GM23338 (cell line): ENCODE results near the gene CCDC92. TPM values are rescaled to one million over a fixed set of nuclear protein-coding genes. Genes with fewer than 3 reads are reported as not detected.

Experiments
- ATAC-seq: fragments of 200-7000 bp; cut with Tn5 transposase; 3 replicates; pipeline ENCODE4 v1.9.1; 2020
- DNase-seq: peaks from one replicate; pipeline ENCODE4 v3.0.0-alpha.2; 2015; ENCODE audit warnings: low spot score
- H2AFZ ChIP-seq: fragments of 200-600 bp; sonication (generic); 2 replicates; pipeline ENCODE4 v1.8.0; 2016; ENCODE audit warnings: antibody characterized with exemption, mild to moderate bottlenecking, moderate library complexity
- H3F3A ChIP-seq: fragments of 200-600 bp; sonication (generic); replicated peaks from 2 replicates; pipeline ENCODE4 v1.8.0; 2017; ENCODE audit warnings: antibody characterized with exemption, mixed run types, low read depth
- H3K27ac ChIP-seq: fragments of 200-600 bp; sonication (generic); 2 replicates; pipeline ENCODE4 v1.6.1; 2016; ENCODE audit warnings: low read depth
- H3K27me3 ChIP-seq: fragments of 200-600 bp; sonication (generic); 2 replicates; pipeline ENCODE4 v1.8.0; 2016; ENCODE audit warnings: mild to moderate bottlenecking, mixed run types, moderate library complexity; ENCODE audit not compliant: insufficient read depth
- H3K36me3 ChIP-seq: fragments of 200-600 bp; sonication (generic); 2 replicates; pipeline ENCODE4 v1.8.0; 2016; ENCODE audit warnings: mild to moderate bottlenecking; ENCODE audit not compliant: insufficient read depth
- H3K4me1 ChIP-seq: fragments of 200-600 bp; sonication (generic); 2 replicates; pipeline ENCODE4 v1.8.0; 2016; ENCODE audit warnings: mild to moderate bottlenecking, moderate library complexity; ENCODE audit not compliant: insufficient read depth
- H3K4me2 ChIP-seq: fragments of 200-600 bp; sonication (generic); 2 replicates; pipeline ENCODE4 v1.7.1; 2017; ENCODE audit warnings: mixed run types
- H3K4me3 ChIP-seq: fragments of 200-600 bp; sonication (generic); 2 replicates; pipeline ENCODE4 v1.6.1; 2016; ENCODE audit warnings: mixed run types
- H3K79me2 ChIP-seq: fragments of 200-600 bp; sonication (generic); replicated peaks from 2 replicates; pipeline ENCODE4 v1.8.0; 2017; ENCODE audit warnings: mild to moderate bottlenecking; ENCODE audit not compliant: insufficient read depth
- H3K9me2 ChIP-seq: fragments of 200-600 bp; sonication (generic); 2 replicates; pipeline ENCODE4 v1.8.0; 2017; ENCODE audit not compliant: insufficient read depth
- H4K20me1 ChIP-seq: fragments of 200-600 bp; sonication (generic); replicated peaks from 2 replicates; pipeline ENCODE4 v1.8.0; 2017; ENCODE audit warnings: mild to moderate bottlenecking; ENCODE audit not compliant: insufficient read depth
- H3K27ac Mint-ChIP-seq: 2 replicates; pipeline ENCODE4 v1.8.0; 2020; ENCODE audit warnings: inconsistent platforms, mild to moderate bottlenecking, moderate library complexity, mixed read lengths
- H3K27me3 Mint-ChIP-seq: 3 replicates; pipeline ENCODE4 v1.8.0; 2022; ENCODE audit warnings: low read depth, mild to moderate bottlenecking, moderate library complexity, mixed read lengths, inconsistent platforms; ENCODE audit not compliant: insufficient read depth, poor library complexity
- H3K36me3 Mint-ChIP-seq: 3 replicates; pipeline ENCODE4 v1.8.0; 2021; ENCODE audit warnings: low read depth, mild to moderate bottlenecking, inconsistent platforms, moderate library complexity, mixed read lengths
- H3K4me1 Mint-ChIP-seq: 3 replicates; pipeline ENCODE4 v1.8.0; 2020; ENCODE audit warnings: mild to moderate bottlenecking, inconsistent platforms, mixed read lengths
- H3K4me3 Mint-ChIP-seq: 3 replicates; pipeline ENCODE4 v1.8.0; 2021; ENCODE audit warnings: moderate library complexity, mild to moderate bottlenecking, inconsistent platforms, mixed read lengths
- H3K9me3 Mint-ChIP-seq: 3 replicates; pipeline ENCODE4 v1.8.0; 2020; ENCODE audit warnings: moderate library complexity, mild to moderate bottlenecking, inconsistent platforms, mixed read lengths
- CREB1 ChIP-seq: fragments of 250-450 bp; sonication (Bioruptor Pico); IDR thresholded peaks from 2 replicates; pipeline ENCODE4 v1.5.0; 2020; ENCODE audit warnings: low read depth, mild to moderate bottlenecking, moderate library complexity
- CTCF ChIP-seq, 2 experiments: fragments of 200-600 bp in 1 of 2; sonication (generic) in 1 of 2; conservative IDR thresholded peaks; 2 replicates each; pipeline versions ENCODE4 v1.5.1 to v1.6.1; 2016 to 2017; ENCODE audit warnings: antibody characterized with exemption in 2 of 2, low read depth in 2 of 2, mild to moderate bottlenecking in 2 of 2, moderate library complexity in 1 of 2
- ETS1 ChIP-seq: IDR thresholded peaks from 2 replicates; pipeline ENCODE4 v1.6.1; 2016; ENCODE audit warnings: antibody characterized with exemption
- EZH2 ChIP-seq: fragments of 200-600 bp; sonication (generic); IDR thresholded peaks from one replicate; pipeline ENCODE4 v1.8.0; 2017; ENCODE audit warnings: antibody characterized with exemption, mild to moderate bottlenecking, low read depth; ENCODE audit not compliant: unreplicated experiment
- EZH2phosphoT487 ChIP-seq: fragments of 200-600 bp; sonication (generic); IDR thresholded peaks from one replicate; pipeline ENCODE4 v1.8.1; 2018; ENCODE audit warnings: antibody characterized with exemption; ENCODE audit not compliant: unreplicated experiment
- JUNB ChIP-seq: IDR thresholded peaks from one replicate; pipeline ENCODE4 v1.6.1; 2016; ENCODE audit warnings: antibody characterized with exemption; ENCODE audit not compliant: unreplicated experiment
- NANOG ChIP-seq: IDR thresholded peaks from 2 replicates; pipeline ENCODE4 v1.6.1; 2016; ENCODE audit warnings: antibody characterized with exemption, borderline replicate concordance
- POLR2AphosphoS5 ChIP-seq: IDR thresholded peaks from 2 replicates; pipeline ENCODE4 v1.6.1; 2016; ENCODE audit warnings: antibody characterized with exemption, low read depth
- REST ChIP-seq: IDR thresholded peaks from one replicate; pipeline ENCODE4 v1.6.1; 2018; ENCODE audit warnings: antibody characterized with exemption; ENCODE audit not compliant: unreplicated experiment
- STAT1 ChIP-seq: IDR thresholded peaks from one replicate; pipeline ENCODE4 v1.6.1; 2016; ENCODE audit warnings: antibody characterized with exemption; ENCODE audit not compliant: unreplicated experiment
- ZNF114 ChIP-seq: fragments of 250-450 bp; sonication (Bioruptor Pico); IDR thresholded peaks from 2 replicates; pipeline ENCODE4 v1.5.0; 2020; ENCODE audit warnings: mild to moderate bottlenecking, moderate library complexity
- ZNF331 ChIP-seq: fragments of 250-450 bp; sonication (Bioruptor Pico); IDR thresholded peaks from 2 replicates; pipeline ENCODE4 v1.5.0; 2020; ENCODE audit warnings: low read depth, mild to moderate bottlenecking, moderate library complexity
- ZNF462 ChIP-seq: fragments of 250-450 bp; sonication (Bioruptor Pico); IDR thresholded peaks from 2 replicates; pipeline ENCODE4 v1.5.0; 2020; ENCODE audit warnings: mild to moderate bottlenecking, moderate library complexity
- polyA plus RNA-seq: library from polyadenylated mRNA; unstranded; fragments of >200 nt; fragmentation: Nextera tagmentation; extraction: Ambion mirVana; gene quantifications from 2 replicates; pipeline ENCODE4 v1.2.1, GENCODE V29; 2016
- total RNA-seq: library from RNA; depleted of rRNA; stranded (reverse); fragments of >200 nt; shearing (Covaris generic); gene quantifications from 2 replicates; pipeline ENCODE4 v1.2.3, GENCODE V29; 2014

CCDC92 gene
- total and polyA plus RNA-seq, 2 experiments from 2014 or later = 0.08 to 0.31 TPM

- no peak for TF ChIP-seq JUNB
Measured at GRCh38 chr12:123896767-123897166, 75.9 kb downstream of the CCDC92 start (continued).

- no peaks in the 10 kb centered on the region for H4K20me1 ChIP-seq
- H3K4me3 ChIP-seq = no peak overlapping the region
- Mint-ChIP-seq H3K27ac (no peak overlapping the region), H3K36me3 (peaks cover under 1% of the 10 kb centered on the region; the same call in 1 of the 3 replicates), H3K4me1 (peaks cover 11% of the 10 kb centered on the region), H3K27me3 (peaks cover 8% of the 10 kb centered on the region), H3K9me3 (peaks cover 9% of the 10 kb centered on the region), H3K4me3 (no peak overlapping the region)
- ATAC-seq (no peak), DNase-seq (no peak)
- H2AFZ ChIP-seq = no peak overlapping the region
- no peaks in the 10 kb centered on the region for H3K9me2 ChIP-seq
- H3K4me1 ChIP-seq = no peaks in the 10 kb centered on the region
- no peak overlapping the region for H3K27ac ChIP-seq
- no peaks in the 10 kb centered on the region for H3K79me2 ChIP-seq
- no peaks in the 10 kb centered on the region for H3K36me3 ChIP-seq
- H3F3A ChIP-seq = no peaks in the 10 kb centered on the region
- no peaks in the 10 kb centered on the region for H3K27me3 ChIP-seq
- no peak for TF ChIP-seq REST
- TF ChIP-seq ETS1 = no peak
- TF ChIP-seq JUNB = no peak
- no peak for TF ChIP-seq EZH2
- no peak for TF ChIP-seq CREB1 (CRISPR knock-in tag)
- TF ChIP-seq EZH2phosphoT487 = no peak
- no peak for TF ChIP-seq CTCF (conservative IDR thresholded peaks at IDR 0.05; ENCODE audit: low read depth in 2 of 2)
- no peak for TF ChIP-seq ZNF114 (CRISPR knock-in tag)
- TF ChIP-seq ZNF331 = no peak
- no peak for TF ChIP-seq NANOG
- TF ChIP-seq POLR2AphosphoS5 = no peak
- no peak for TF ChIP-seq ZNF462 (CRISPR knock-in tag)
- TF ChIP-seq STAT1 = no peak
- H3K4me2 ChIP-seq = no peak overlapping the region
Measured at GRCh38 chr12:123895451-123895850, 77.2 kb downstream of the CCDC92 start.
